Upper lobe of left lung (tissue), 4 donors: Measurements from ENCODE around the gene TMEM79.

Experiments
- EP300 ChIP-seq, 4 donors: sonication (generic); formaldehyde crosslinking; IDR thresholded peaks; one replicate each; pipeline ENCODE4 v1.5.1; 2017; ENCODE audit warnings: antibody characterized with exemption in 4 of 4, control low read depth in 2 of 4
- POLR2A ChIP-seq, 4 donors: fragments of 450-650 bp; IDR thresholded peaks; one replicate each; pipeline ENCODE4 v1.5.1; 2016 to 2017; ENCODE audit warnings: antibody characterized with exemption in 4 of 4, mild to moderate bottlenecking in 2 of 4
- POLR2AphosphoS5 ChIP-seq, 2 donors: sonication (generic); formaldehyde crosslinking; IDR thresholded peaks; one replicate each; pipeline ENCODE4 v1.5.1; 2017; ENCODE audit warnings: antibody characterized with exemption in 2 of 2
- TF ChIP-seq, protein P1 (sequence below), 6 experiments: fragments of 450-650 bp in 4 of 6; fragments of 200-600 bp in 2 of 6; sonication (generic) in 2 of 6; IDR thresholded peaks; one replicate each; pipeline ENCODE4 v1.5.1; 2016 to 2019; ENCODE audit warnings: antibody characterized with exemption in 6 of 6

DNA sequence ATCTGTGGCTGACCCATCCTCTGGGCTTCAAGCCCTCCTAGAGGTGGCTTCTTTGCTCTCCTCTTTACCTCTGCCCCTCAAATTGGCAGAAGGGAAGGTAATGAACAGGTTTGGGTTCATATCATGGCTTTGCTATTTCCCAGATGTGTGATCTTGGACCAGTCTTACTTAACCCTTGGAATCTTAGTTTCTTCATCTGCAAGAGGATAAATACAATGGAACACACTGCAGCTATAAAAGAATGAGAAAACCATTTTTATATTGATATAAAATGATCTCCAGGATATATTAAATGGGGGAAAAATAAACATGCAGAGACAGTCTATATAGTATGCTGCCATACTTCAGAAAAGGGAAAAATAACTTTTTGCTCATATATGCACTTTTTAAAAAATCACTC is 5.7 kb downstream of the TMEM79 start:
- TF ChIP-seq, protein P1, sequence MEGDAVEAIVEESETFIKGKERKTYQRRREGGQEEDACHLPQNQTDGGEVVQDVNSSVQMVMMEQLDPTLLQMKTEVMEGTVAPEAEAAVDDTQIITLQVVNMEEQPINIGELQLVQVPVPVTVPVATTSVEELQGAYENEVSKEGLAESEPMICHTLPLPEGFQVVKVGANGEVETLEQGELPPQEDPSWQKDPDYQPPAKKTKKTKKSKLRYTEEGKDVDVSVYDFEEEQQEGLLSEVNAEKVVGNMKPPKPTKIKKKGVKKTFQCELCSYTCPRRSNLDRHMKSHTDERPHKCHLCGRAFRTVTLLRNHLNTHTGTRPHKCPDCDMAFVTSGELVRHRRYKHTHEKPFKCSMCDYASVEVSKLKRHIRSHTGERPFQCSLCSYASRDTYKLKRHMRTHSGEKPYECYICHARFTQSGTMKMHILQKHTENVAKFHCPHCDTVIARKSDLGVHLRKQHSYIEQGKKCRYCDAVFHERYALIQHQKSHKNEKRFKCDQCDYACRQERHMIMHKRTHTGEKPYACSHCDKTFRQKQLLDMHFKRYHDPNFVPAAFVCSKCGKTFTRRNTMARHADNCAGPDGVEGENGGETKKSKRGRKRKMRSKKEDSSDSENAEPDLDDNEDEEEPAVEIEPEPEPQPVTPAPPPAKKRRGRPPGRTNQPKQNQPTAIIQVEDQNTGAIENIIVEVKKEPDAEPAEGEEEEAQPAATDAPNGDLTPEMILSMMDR (IDR thresholded peaks at IDR 0.05): no peak
- TF ChIP-seq POLR2A (IDR thresholded peaks at IDR 0.05) (no peak), EP300 (IDR thresholded peaks at IDR 0.05) (no peak), POLR2AphosphoS5 (IDR thresholded peaks at IDR 0.05) (no peak)
